IPS-18c (cell line): ENCODE results near the gene PTCD2.

Experiments
- H3K4me3 ChIP-seq: 2 replicates; pipeline ENCODE4 v1.7.0; 2013; ENCODE audit warnings: low read depth, mild to moderate bottlenecking, low read length, moderate library complexity; ENCODE audit not compliant: insufficient read depth
- H3K9me3 ChIP-seq: one replicate; pipeline ENCODE4 v1.6.1; 2013; ENCODE audit warnings: mild to moderate bottlenecking, low read length, moderate library complexity; ENCODE audit not compliant: control insufficient read depth, insufficient read depth

PTCD2 gene

DNA sequence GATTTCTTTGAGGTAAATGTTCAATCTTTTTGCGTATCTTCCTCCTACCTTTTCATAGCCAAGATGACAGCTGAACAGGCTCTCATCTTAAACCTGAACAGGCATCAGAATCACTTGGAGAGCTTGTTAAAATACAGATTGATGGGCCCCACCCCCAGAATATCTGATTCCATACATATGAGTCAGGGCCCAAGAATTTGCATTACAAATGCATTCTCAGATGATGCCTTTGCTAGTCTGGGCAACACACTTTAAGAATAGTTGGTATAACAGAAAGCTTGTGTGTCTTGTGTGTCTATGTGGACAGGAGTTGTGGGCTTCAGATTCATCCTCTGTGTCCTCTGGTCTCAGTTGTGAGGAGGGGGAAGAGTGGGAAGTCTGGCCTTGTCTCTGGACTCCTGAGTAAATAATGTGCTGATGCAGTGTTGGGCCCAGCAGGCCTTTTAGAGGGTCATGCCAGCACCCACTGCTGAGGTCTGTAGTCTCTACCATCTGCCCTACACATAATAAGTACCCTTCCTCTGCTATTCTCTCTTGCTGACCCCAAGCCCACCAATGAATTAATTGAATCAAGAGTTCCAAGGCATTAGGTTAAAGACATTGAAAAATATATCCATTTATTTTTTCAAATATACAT, 43.1 kb downstream of the PTCD2 start:
- Histone ChIP-seq H3K4me3 (no peak overlapping the region), H3K9me3 (no peaks in the 10 kb centered on the region)

DNA sequence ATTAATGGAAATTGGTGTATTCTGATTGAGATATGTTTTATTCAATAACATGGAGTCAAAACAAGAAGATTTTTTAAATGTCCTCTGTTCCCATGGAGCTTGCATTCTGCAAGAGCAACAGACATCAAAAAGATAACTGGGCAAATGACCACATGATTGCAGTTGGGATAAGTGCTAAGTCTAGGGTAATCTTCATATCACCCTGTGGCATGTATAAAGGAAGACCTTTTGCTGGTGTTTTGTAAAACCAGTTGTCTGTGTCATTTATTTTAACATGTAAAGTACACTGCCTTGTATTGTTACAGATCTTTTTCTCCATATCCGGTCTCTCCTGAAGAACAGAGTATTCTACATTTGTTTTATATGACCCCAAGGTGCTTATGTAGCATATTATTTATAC, 44.0 kb downstream of the PTCD2 start:
- H3K9me3 ChIP-seq: no peaks in the 10 kb centered on the region
- no peak overlapping the region for H3K4me3 ChIP-seq

DNA sequence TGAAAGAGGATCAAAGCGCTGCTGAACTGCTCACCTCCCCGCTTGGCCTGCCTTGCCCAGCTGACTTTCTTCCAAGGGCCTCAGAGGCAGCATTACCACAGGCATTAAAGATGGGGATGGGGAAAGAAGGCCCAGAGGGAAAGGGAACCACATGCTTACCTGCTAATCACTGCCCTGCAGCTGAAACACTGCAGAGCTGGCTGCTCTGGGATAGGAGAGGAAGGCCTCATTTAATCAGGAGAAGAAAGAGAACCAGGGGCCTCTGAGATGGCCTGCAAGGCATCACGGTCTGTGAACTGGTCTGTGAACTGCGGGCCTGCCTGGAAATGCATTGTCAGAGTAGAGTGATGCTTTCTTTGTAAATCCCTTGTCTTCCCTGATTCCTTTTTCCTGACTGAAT, 44.8 kb downstream of the PTCD2 start:
- no peak overlapping the region for H3K4me3 ChIP-seq
- no peaks in the 10 kb centered on the region for H3K9me3 ChIP-seq

DNA sequence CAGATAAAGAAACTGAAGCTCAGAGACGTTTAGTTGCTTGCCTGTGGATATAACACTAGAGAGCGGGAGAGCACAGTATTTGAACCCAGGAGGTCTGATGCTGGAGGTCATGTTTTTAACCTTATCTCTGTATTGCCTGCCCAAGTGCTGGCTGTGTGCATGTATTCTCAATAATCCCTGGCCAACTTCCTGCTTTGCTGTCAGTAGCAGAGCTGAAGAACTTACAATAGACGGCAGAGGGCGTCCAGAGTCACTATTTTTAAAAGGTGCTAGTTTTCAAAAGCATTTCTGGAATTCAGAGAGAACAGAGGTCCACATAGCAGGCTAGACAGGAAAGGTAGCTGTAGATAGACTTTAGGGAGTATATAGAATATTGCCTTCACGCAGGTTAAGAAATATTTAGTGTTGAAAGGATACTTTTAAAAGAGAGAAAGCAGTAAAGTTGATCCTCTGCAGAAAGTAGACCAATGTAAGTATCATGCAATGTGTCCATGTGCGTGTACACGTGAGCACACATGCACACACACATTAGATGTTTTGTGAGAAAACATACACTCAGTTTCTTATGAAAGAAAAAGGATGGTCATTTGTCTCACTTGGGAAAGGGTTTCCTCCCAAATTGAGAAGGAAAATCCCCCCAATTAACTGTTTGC, 46.3 kb downstream of the PTCD2 start:
- Histone ChIP-seq H3K9me3 (no peaks in the 10 kb centered on the region), H3K4me3 (no peak overlapping the region)

DNA sequence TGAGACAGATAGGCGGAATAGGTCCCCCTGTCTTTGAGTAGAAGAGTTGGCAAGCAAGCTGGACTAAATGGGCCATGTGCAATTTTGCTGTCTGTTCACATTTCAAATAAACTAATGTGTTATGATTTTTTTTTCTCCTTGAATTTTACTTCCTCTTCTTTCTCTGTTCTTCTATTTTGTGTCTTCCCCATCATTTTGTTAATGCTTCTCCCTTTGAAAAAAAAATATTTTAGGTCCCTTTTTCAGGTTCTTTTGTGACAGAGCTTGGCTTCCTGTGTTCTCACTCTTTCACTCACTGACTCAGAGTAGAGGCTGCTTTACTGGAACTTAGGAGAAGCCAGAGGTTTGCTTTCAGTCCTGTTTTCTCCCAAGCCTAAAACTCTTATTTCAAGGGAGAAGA, 48.1 kb downstream of the PTCD2 start:
- H3K4me3 ChIP-seq: no peak overlapping the region
- H3K9me3 ChIP-seq: no peaks in the 10 kb centered on the region

DNA sequence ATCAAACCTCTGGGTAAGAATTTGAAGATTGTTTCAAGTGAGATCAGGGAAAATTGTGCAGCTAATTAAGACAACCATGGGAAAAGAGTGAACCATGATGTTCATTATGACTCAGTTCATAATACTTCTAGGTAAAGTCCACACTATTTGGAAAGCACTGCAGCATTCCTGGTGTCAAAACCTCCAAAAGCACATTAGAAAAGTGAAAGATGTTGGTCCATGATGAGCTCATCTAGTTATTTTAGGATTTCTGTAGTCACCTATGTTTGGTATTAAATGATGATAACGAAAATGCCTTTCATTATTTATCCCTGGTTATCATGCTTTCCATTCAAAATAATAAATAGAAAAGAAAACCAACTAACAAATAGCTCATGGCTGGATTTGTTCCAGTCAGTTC, 49.1 kb downstream of the PTCD2 start:
- H3K4me3 ChIP-seq: no peak overlapping the region

DNA sequence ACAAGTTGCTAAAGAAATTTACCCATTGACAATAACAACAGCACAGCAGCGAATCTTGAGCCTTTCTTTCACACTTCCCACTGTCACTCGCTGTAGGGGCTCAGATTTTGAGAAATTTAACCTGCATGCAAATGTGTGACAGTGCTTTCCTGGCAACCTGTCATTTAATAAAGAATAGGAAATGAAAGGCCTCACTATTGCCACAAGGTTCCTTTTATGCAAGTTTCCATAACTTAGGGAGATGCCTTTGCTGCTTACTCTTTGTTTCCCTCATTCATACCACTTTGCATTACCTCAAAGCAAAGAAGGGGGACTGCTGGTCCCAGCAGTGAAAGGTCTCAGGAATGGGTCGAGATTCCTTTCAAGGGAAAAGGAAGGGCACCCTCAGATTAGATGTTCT, 49.5 kb downstream of the PTCD2 start:
- Histone ChIP-seq H3K4me3 (no peak overlapping the region), H3K9me3 (no peaks in the 10 kb centered on the region)

More for the DNA sequence above, 49.1 kb downstream of the PTCD2 start:
- no peaks in the 10 kb centered on the region for H3K9me3 ChIP-seq

DNA sequence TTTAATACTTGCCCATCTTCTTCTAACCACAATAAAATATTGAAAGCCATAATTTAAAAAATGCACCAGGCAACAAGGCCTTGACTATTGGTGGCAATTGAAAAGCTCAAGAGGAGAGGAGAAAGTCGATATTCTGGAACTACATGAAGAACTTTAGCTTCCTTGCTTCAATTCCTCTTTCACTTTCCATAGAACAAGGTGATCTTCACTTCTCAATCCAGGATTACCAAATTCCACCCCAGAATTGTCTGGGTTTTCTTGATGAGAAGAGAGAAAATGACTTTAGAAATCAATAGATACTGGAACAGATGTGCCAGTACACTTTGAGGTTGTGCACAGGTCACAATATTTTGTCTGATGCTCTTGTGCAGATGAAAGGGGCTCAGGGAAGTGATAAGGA, 52.2 kb downstream of the PTCD2 start:
- no peak overlapping the region for H3K4me3 ChIP-seq
- no peaks in the 10 kb centered on the region for H3K9me3 ChIP-seq

DNA sequence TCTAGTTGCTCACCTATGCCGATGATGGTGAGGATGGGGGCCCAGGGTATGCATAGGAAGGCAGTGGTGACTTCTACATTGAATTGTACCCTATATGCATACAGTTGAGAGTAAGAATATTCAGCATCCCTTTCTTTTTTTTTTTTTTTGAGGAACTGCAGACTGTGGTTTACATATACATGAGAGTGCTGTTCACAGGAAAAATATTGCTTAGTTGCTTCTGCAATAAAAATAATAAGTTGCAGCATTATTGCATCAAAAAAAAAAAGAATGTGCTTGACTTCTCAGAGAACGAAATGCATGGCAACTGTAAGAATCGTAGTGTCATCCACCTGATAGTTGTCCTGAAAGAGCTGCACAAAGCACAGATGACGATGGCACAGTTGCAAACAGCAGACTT, 52.8 kb downstream of the PTCD2 start:
- H3K9me3 ChIP-seq: no peaks in the 10 kb centered on the region

DNA sequence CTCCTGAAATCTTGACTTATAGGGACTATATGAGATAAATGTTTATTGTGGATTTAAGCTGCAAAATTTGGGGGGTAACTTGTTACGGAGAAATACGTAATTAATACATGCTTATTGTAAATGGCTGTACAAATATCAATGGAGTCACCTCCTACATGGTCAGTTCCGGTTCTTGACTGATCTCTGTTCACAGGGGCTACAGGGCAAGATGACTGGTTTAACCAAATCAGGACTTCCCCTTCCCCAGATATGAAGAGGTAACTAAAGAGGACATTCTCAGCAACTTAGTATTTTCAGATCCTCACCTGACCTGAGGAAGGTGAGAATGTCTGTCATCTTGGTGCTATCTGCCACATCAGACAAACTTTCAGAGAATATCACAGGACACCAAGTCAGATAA, 54.7 kb downstream of the PTCD2 start:
- Histone ChIP-seq H3K9me3 (no peaks in the 10 kb centered on the region), H3K4me3 (no peak overlapping the region)

More for the DNA sequence above, 52.8 kb downstream of the PTCD2 start:
- no peak overlapping the region for H3K4me3 ChIP-seq

DNA sequence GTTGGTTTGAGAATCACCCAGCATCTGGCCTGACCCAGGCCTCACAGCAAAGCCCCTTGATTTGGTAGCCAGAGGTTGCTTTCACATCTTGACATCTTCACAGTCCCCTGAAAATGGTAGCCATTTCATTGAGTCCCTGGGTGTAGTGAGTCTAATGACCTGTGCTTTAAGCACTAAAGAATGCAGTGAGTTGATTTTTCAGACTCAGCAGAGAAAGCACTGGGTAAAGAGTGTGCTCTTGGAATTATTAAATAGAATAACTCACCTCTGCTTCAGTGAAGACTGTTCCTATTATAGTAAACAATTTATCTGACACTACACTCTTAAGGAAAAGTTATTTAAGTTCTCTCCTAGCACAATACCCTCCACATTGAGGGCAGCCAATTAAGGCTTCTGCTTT, 56.2 kb downstream of the PTCD2 start:
- Histone ChIP-seq H3K4me3 (no peak overlapping the region), H3K9me3 (no peaks in the 10 kb centered on the region)

DNA sequence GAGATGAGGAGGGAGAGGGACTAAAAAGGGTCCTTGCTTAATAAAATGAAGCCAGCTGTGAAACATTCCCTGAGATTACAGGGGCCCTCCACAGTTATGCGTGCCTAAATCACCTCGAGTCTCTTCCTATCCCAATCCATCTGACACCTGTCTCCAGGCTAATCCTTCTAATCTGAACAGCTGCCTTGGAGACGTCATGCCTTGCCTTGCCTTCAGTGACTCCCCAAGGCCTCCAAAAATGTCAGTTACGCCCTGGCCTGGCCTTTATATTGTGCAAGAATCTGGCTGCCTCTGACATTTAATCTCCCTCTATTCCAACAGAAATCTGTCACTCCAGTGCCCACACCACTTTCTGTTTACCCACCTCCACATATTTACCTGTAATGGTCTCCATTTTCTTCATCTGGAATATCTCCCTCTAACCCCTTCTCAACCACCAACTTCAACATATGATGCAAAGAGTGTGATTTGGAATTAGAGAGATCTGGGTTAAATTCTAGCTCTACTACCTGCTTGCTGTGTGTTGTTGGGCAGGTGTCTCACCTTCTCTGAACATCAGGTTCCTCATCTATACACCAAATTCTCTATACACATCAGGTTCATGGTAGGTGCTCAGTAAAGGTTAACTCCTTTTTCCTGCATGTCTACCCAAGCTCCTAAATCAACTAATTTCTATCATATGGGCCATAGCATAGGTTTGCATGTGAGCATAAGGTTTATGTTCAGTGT, 57.9 kb downstream of the PTCD2 start:
- Histone ChIP-seq H3K4me3 (no peak overlapping the region), H3K9me3 (no peaks in the 10 kb centered on the region)

DNA sequence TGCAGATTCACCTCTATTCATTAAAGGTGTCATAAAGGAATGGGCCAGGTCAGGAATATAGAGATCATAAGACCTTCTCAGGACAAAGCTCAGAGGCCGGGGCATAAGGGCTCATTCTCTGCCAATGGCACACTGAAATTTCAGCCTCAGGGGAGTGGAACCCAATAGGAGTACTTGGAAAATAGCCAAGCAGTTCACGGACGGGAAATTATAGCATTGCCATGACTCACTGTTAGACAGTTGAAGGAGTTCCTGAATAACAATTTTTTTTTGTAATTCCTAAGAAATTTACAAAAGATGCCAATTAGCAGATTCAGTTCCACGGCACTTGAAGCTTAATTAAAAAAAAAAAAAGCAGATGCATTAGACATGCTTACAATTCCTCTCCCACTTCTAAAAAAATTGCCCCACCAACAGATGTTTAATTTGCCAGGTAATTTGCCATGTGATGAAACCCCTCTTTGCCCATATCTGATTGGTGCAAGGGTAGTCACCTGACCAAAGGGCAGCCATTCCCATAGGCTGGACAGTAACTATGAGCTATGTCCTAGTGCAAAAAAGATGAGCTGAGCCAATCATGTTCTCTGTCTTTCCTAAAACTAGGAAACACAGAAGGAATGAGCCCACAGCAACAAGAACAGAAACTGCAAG, 58.6 kb downstream of the PTCD2 start:
- H3K4me3 ChIP-seq: no peak overlapping the region

DNA sequence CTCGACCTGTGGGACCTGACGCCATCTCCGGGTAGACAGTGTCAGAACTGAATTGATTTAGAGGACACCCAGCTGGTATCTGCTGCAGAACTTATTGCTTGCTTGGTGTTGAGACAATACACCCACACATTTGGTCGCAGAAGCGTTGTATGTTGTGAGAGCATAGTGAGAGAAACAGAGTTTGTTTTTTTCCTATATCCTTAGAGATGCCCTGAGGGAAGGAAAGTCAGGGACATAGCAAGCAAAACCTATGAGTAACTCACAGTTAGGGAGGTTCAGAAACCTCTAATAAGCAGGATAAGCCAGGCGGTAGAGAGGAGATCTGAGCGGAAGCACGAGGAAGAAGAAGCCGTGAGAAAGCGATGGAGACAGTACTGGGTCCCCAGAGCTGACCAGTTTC, 59.8 kb downstream of the PTCD2 start:
- H3K9me3 ChIP-seq: no peaks in the 10 kb centered on the region

More for the DNA sequence above, 58.6 kb downstream of the PTCD2 start:
- H3K9me3 ChIP-seq: no peaks in the 10 kb centered on the region

DNA sequence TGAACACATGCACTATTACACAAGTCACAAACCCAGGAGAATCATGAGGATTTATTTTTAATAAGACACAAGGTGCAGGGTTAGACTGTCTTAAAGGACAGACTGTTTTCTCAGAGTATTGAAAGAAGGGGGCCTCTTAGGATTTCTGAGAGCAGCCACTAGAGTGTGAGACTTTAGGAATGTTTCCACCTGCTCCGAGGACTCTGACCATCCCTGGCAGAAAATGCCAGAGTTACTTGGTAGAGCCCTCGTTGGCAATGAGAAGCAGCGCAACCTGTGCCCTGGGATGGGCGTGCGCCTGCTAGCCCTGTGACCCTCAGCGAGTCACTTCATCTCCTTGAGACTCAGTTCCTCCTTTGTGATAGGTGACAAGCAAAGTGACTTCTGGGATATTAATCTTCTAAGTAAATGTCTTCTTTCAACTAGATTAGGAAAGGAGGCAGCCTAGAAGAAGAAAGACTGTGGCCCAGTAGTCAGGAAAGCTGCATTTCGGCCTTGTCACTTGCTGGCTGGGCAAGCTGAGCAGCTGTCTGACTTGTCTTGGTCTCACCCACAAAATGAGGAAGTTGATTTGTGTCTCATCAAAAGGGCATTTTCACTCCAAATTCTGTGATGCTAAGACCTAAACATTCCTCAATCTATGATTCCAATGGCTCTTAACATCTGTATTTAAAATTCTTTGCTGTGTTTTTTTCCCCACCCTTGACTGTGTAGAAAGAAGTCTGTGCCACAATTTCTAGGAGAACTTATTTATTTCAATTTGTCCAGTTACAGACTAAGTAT, 60.5 kb downstream of the PTCD2 start:
- Histone ChIP-seq H3K9me3 (no peaks in the 10 kb centered on the region), H3K4me3 (no peak overlapping the region)

More for the DNA sequence above, 59.8 kb downstream of the PTCD2 start:
- no peak overlapping the region for H3K4me3 ChIP-seq

DNA sequence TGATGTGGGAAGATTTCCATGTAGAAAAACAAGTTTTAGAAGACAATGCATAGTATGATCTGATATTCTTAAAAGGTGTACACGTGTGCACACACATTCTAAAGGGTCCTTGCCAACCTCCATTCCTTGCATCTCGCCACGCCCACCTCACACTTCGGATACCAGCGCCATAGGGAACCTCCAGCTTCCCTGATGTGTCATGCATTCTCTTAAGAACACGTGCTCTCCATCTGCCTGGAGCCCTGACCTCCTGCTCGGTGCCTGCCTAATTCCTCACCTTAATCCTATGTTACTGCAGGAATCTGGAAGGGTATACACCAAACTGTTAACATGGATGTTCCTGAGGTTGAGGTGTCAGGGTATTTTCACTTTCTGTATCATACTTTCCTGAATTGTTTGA, 63.1 kb downstream of the PTCD2 start:
- no peak overlapping the region for H3K4me3 ChIP-seq

DNA sequence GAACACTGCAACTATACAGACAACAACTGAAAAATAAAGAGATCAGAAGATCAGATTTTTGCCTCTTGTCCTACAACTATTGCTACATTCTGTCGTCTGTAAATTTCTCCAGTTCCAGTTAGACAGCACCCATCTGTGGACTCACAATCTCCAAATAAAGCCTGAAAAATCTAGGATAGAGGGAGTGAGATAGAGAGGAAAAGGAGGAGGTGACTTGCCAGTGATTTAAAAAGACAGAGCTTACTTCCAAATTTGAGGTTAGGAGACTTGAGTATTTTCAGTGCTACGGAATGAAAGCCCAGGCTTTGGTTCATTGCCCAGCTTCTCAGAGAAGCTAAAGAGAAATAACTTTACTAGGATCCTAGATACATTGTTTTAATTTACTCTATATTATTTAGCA, 63.6 kb downstream of the PTCD2 start:
- H3K4me3 ChIP-seq: no peak overlapping the region
- no peaks in the 10 kb centered on the region for H3K9me3 ChIP-seq

More for the DNA sequence above, 63.1 kb downstream of the PTCD2 start:
- no peaks in the 10 kb centered on the region for H3K9me3 ChIP-seq
